Adipocyte (in vitro differentiated cells): ENCODE data around the gene MAP4K4.
A peak's percentile ranks its signal among the peaks of the same experiment; 100 is the strongest.

Experiments
- DNase-seq: peaks from one replicate; pipeline ENCODE4 v3.0.0-alpha.2; 2015; ENCODE audit warnings: low read depth
- H3K27me3 ChIP-seq: replicated peaks from 2 replicates; pipeline ENCODE4 v1.7.0; 2013; ENCODE audit warnings: mild to moderate bottlenecking, low read length, moderate library complexity; ENCODE audit not compliant: control insufficient read depth, insufficient read depth
- H3K36me3 ChIP-seq: 2 replicates; pipeline ENCODE4 v1.7.0; 2013; ENCODE audit warnings: low read length, mild to moderate bottlenecking, moderate library complexity; ENCODE audit not compliant: control insufficient read depth, insufficient read depth, severe bottlenecking
- H3K4me1 ChIP-seq: 2 replicates; pipeline ENCODE4 v1.7.0; 2013; ENCODE audit warnings: mild to moderate bottlenecking, low read length, moderate library complexity; ENCODE audit not compliant: control insufficient read depth, insufficient read depth
- H3K4me3 ChIP-seq: 2 replicates; pipeline ENCODE4 v1.7.0; 2013; ENCODE audit warnings: mild to moderate bottlenecking, low read length, moderate library complexity
- H3K9ac ChIP-seq: 2 replicates; pipeline ENCODE4 v1.7.0; 2013; ENCODE audit warnings: mild to moderate bottlenecking, low read length, moderate library complexity
- H3K9me3 ChIP-seq: 2 replicates; pipeline ENCODE4 v1.7.0; 2013; ENCODE audit warnings: mild to moderate bottlenecking, low read length, moderate library complexity; ENCODE audit not compliant: control insufficient read depth

The MAP4K4 gene

GRCh38 chr2:101710036-101710435 lies 12.5 kb downstream of the MAP4K4 start:
- peaks cover 60% of the 10 kb centered on the region for H3K4me1 ChIP-seq
- no peak for DNase-seq
- no peaks in the 10 kb centered on the region for H3K9me3 ChIP-seq
- H3K9ac ChIP-seq = no peak overlapping the region
- H3K4me3 ChIP-seq = no peak overlapping the region
- H3K27me3 ChIP-seq = no peaks in the 10 kb centered on the region
- peaks cover 8% of the 10 kb centered on the region for H3K36me3 ChIP-seq

- Histone ChIP-seq H3K4me3 (no peak overlapping the region), H3K9me3 (no peaks in the 10 kb centered on the region), H3K9ac (no peak overlapping the region), H3K36me3 (peaks cover 10% of the 10 kb centered on the region), H3K4me1 (peaks cover 54% of the 10 kb centered on the region), H3K27me3 (no peaks in the 10 kb centered on the region)
- peak; percentile 31 for DNase-seq
Measured at GRCh38 chr2:101710471-101711318, 13.2 kb downstream of the MAP4K4 start.

GRCh38 chr2:101714118-101714517 lies 16.6 kb downstream of the MAP4K4 start:
- H3K9ac ChIP-seq = no peak overlapping the region
- peaks cover 10% of the 10 kb centered on the region for H3K36me3 ChIP-seq
- H3K4me3 ChIP-seq = no peak overlapping the region
- no peaks in the 10 kb centered on the region for H3K27me3 ChIP-seq
- DNase-seq = no peak
- H3K4me1 ChIP-seq = peaks cover 39% of the 10 kb centered on the region
- no peaks in the 10 kb centered on the region for H3K9me3 ChIP-seq

- Histone ChIP-seq H3K27me3 (no peaks in the 10 kb centered on the region), H3K4me3 (no peak overlapping the region), H3K4me1 (peaks cover 42% of the 10 kb centered on the region)
Measured at GRCh38 chr2:101717071-101717845, 19.8 kb downstream of the MAP4K4 start.

GRCh38 chr2:101718479-101718878 lies 21.0 kb downstream of the MAP4K4 start:
- no peaks in the 10 kb centered on the region for H3K27me3 ChIP-seq
- peaks cover 45% of the 10 kb centered on the region for H3K4me1 ChIP-seq
- peaks cover 17% of the 10 kb centered on the region for H3K36me3 ChIP-seq
- H3K9ac ChIP-seq = no peak overlapping the region
- no peak overlapping the region for H3K4me3 ChIP-seq
- H3K9me3 ChIP-seq = peaks cover 3% of the 10 kb centered on the region
- DNase-seq = no peak

More at GRCh38 chr2:101717071-101717845, 19.8 kb downstream of the MAP4K4 start:
- Histone ChIP-seq H3K9ac (no peak overlapping the region), H3K36me3 (peaks cover 10% of the 10 kb centered on the region), H3K9me3 (no peaks in the 10 kb centered on the region)
- DNase-seq = no peak

- Histone ChIP-seq H3K9ac (peak overlapping the region; percentile 19), H3K36me3 (peaks cover 17% of the 10 kb centered on the region), H3K4me3 (no peak overlapping the region), H3K4me1 (peaks cover 43% of the 10 kb centered on the region), H3K9me3 (peaks cover 3% of the 10 kb centered on the region), H3K27me3 (no peaks in the 10 kb centered on the region)
- no peak for DNase-seq
Measured at GRCh38 chr2:101718993-101719571, 21.6 kb downstream of the MAP4K4 start.

GRCh38 chr2:101720732-101721131 lies 23.2 kb downstream of the MAP4K4 start:
- Histone ChIP-seq H3K4me1 (peaks cover 38% of the 10 kb centered on the region), H3K9me3 (peaks cover 3% of the 10 kb centered on the region), H3K9ac (peak overlapping the region; percentile 53), H3K27me3 (no peaks in the 10 kb centered on the region), H3K36me3 (peaks cover 15% of the 10 kb centered on the region), H3K4me3 (peak overlapping the region; percentile 43)
- DNase-seq = peak; percentile 69

- H3K9me3 ChIP-seq = peaks cover 3% of the 10 kb centered on the region
- H3K9ac ChIP-seq = no peak overlapping the region
- peaks cover 7% of the 10 kb centered on the region for H3K36me3 ChIP-seq
- H3K4me3 ChIP-seq = no peak overlapping the region
- H3K27me3 ChIP-seq = no peaks in the 10 kb centered on the region
- no peak for DNase-seq
- peaks cover 38% of the 10 kb centered on the region for H3K4me1 ChIP-seq
Measured at GRCh38 chr2:101722864-101723263, 25.4 kb downstream of the MAP4K4 start.

- Histone ChIP-seq H3K36me3 (peaks cover 7% of the 10 kb centered on the region), H3K9ac (no peak overlapping the region), H3K27me3 (no peaks in the 10 kb centered on the region), H3K4me3 (no peak overlapping the region), H3K4me1 (peaks cover 38% of the 10 kb centered on the region), H3K9me3 (peaks cover 3% of the 10 kb centered on the region)
- DNase-seq = no peak
Measured at GRCh38 chr2:101723371-101724124, 26.0 kb downstream of the MAP4K4 start.

GRCh38 chr2:101724125-101724474 lies 26.6 kb downstream of the MAP4K4 start:
- H3K9ac ChIP-seq = no peak overlapping the region
- no peak overlapping the region for H3K4me3 ChIP-seq
- peaks cover 3% of the 10 kb centered on the region for H3K9me3 ChIP-seq
- DNase-seq = no peak
- H3K36me3 ChIP-seq = peaks cover 7% of the 10 kb centered on the region
- no peaks in the 10 kb centered on the region for H3K27me3 ChIP-seq
- peaks cover 33% of the 10 kb centered on the region for H3K4me1 ChIP-seq
